Activated naive CD8-positive, alpha-beta T cell treated with anti-CD3 and anti-CD28 coated beads for 36 hours (primary cell): Measurements from ENCODE around the gene GMPR. TPM values are rescaled to one million over a fixed set of nuclear protein-coding genes. Genes with fewer than 3 reads are reported as not detected.
"Not testable (repeated sequence)": the region's sequence is repeated elsewhere in the genome, so short reads cannot be mapped to it uniquely, and the experiment has no call there.

Experiments used
- DNase-seq: peaks from one replicate; pipeline ENCODE4 v3.0.0; 2021
- H3K27ac Mint-ChIP-seq: one replicate; pipeline ENCODE4 v1.8.0; 2022; ENCODE audit warnings: mild to moderate bottlenecking, moderate library complexity, mixed read lengths
- H3K27me3 Mint-ChIP-seq: one replicate; pipeline ENCODE4 v1.8.0; 2022; ENCODE audit warnings: mild to moderate bottlenecking, mixed read lengths
- H3K36me3 Mint-ChIP-seq: one replicate; pipeline ENCODE4 v1.8.0; 2021; ENCODE audit warnings: mild to moderate bottlenecking, mixed read lengths
- H3K4me1 Mint-ChIP-seq: one replicate; pipeline ENCODE4 v1.8.0; 2021; ENCODE audit warnings: mixed read lengths
- H3K4me3 Mint-ChIP-seq: one replicate; pipeline ENCODE4 v1.8.0; 2022; ENCODE audit warnings: mild to moderate bottlenecking, moderate library complexity, mixed read lengths
- H3K9me3 Mint-ChIP-seq: one replicate; pipeline ENCODE4 v1.8.0; 2022; ENCODE audit warnings: mixed read lengths
- total RNA-seq, 2 experiments: library from RNA; stranded (reverse); gene quantifications; one replicate each; pipeline ENCODE4 v1.2.3, GENCODE V29; 2021

The GMPR gene
- total RNA-seq, 2 experiments from 2014 or later, result 2.6 to 3.3 TPM

GRCh38 chr6:16216501-16217155 lies 21.8 kb upstream of the GMPR start:
- Mint-ChIP-seq H3K4me3 (no peak overlapping the region), H3K4me1 (peaks cover 6% of the 10 kb centered on the region), H3K9me3 (no peaks in the 10 kb centered on the region), H3K27ac (no peak overlapping the region), H3K36me3 (no peaks in the 10 kb centered on the region), H3K27me3 (peaks cover 52% of the 10 kb centered on the region)
- DNase-seq, result no peak

- DNase-seq, result no peak
- H3K36me3 Mint-ChIP-seq, result no peaks in the 10 kb centered on the region
- no peak overlapping the region for H3K4me3 Mint-ChIP-seq
- H3K27me3 Mint-ChIP-seq, result peaks cover 52% of the 10 kb centered on the region
- peaks cover 6% of the 10 kb centered on the region for H3K4me1 Mint-ChIP-seq
- H3K9me3 Mint-ChIP-seq, result no peaks in the 10 kb centered on the region
- H3K27ac Mint-ChIP-seq, result no peak overlapping the region
These were observed 21.1 kb upstream of the GMPR start for GRCh38 chr6:16217156-16217721.

- Mint-ChIP-seq H3K9me3 (no peaks in the 10 kb centered on the region), H3K36me3 (no peaks in the 10 kb centered on the region), H3K4me3 (no peak overlapping the region), H3K27me3 (peaks cover 23% of the 10 kb centered on the region), H3K27ac (no peak overlapping the region), H3K4me1 (peaks cover 4% of the 10 kb centered on the region)
- DNase-seq, result no peak
These were observed 15.6 kb upstream of the GMPR start for GRCh38 chr6:16222826-16223225.

- no peak for DNase-seq
- Mint-ChIP-seq H3K4me3 (no peak overlapping the region), H3K27ac (no peak overlapping the region), H3K9me3 (no peaks in the 10 kb centered on the region), H3K4me1 (peaks cover 4% of the 10 kb centered on the region), H3K27me3 (peaks cover 20% of the 10 kb centered on the region), H3K36me3 (no peaks in the 10 kb centered on the region)
These were observed 15.0 kb upstream of the GMPR start for GRCh38 chr6:16223362-16223761.

- DNase-seq, result no peak
- no peaks in the 10 kb centered on the region for H3K9me3 Mint-ChIP-seq
- no peaks in the 10 kb centered on the region for H3K36me3 Mint-ChIP-seq
- H3K27ac Mint-ChIP-seq, result no peak overlapping the region
- H3K4me1 Mint-ChIP-seq, result peaks cover 4% of the 10 kb centered on the region
- H3K4me3 Mint-ChIP-seq, result no peak overlapping the region
- H3K27me3 Mint-ChIP-seq, result peaks cover 10% of the 10 kb centered on the region
These were observed 14.0 kb upstream of the GMPR start for GRCh38 chr6:16224409-16224808.

- DNase-seq, H3K36me3 Mint-ChIP-seq, H3K27me3 Mint-ChIP-seq, H3K9me3 Mint-ChIP-seq, H3K27ac Mint-ChIP-seq, H3K4me1 Mint-ChIP-seq, H3K4me3 Mint-ChIP-seq: not testable (repeated sequence)
These were observed 13.2 kb upstream of the GMPR start for GRCh38 chr6:16225062-16225731.

GRCh38 chr6:16226117-16227047 lies 12.0 kb upstream of the GMPR start:
- not testable (repeated sequence) for H3K36me3 Mint-ChIP-seq, H3K27me3 Mint-ChIP-seq, H3K4me3 Mint-ChIP-seq, DNase-seq, H3K4me1 Mint-ChIP-seq, H3K9me3 Mint-ChIP-seq, H3K27ac Mint-ChIP-seq

GRCh38 chr6:16227048-16227562 lies 11.3 kb upstream of the GMPR start:
- Mint-ChIP-seq H3K27ac (no peak overlapping the region), H3K4me3 (no peak overlapping the region)

GRCh38 chr6:16227605-16228004 lies 10.8 kb upstream of the GMPR start:
- Mint-ChIP-seq H3K27me3 (peaks cover 13% of the 10 kb centered on the region), H3K27ac (no peak overlapping the region)

More at GRCh38 chr6:16227048-16227562, 11.3 kb upstream of the GMPR start:
- DNase-seq, result no peak
- peaks cover 14% of the 10 kb centered on the region for H3K27me3 Mint-ChIP-seq
- no peaks in the 10 kb centered on the region for H3K9me3 Mint-ChIP-seq
- no peaks in the 10 kb centered on the region for H3K36me3 Mint-ChIP-seq
- peaks cover 4% of the 10 kb centered on the region for H3K4me1 Mint-ChIP-seq

GRCh38 chr6:16228043-16228442 lies 10.3 kb upstream of the GMPR start:
- no peaks in the 10 kb centered on the region for H3K9me3 Mint-ChIP-seq
- DNase-seq, result no peak
- H3K4me3 Mint-ChIP-seq, result no peak overlapping the region
- H3K4me1 Mint-ChIP-seq, result peaks cover under 1% of the 10 kb centered on the region
- no peaks in the 10 kb centered on the region for H3K36me3 Mint-ChIP-seq
- H3K27ac Mint-ChIP-seq, result no peak overlapping the region
- peaks cover 10% of the 10 kb centered on the region for H3K27me3 Mint-ChIP-seq

More at GRCh38 chr6:16227605-16228004, 10.8 kb upstream of the GMPR start:
- no peak for DNase-seq
- Mint-ChIP-seq H3K4me3 (no peak overlapping the region), H3K4me1 (peaks cover 4% of the 10 kb centered on the region), H3K9me3 (no peaks in the 10 kb centered on the region), H3K36me3 (no peaks in the 10 kb centered on the region)

GRCh38 chr6:16228709-16229665 lies 9.4 kb upstream of the GMPR start:
- H3K4me3 Mint-ChIP-seq, result no peak overlapping the region
- no peak overlapping the region for H3K27ac Mint-ChIP-seq
- peaks cover 9% of the 10 kb centered on the region for H3K27me3 Mint-ChIP-seq
- no peaks in the 10 kb centered on the region for H3K9me3 Mint-ChIP-seq
- no peaks in the 10 kb centered on the region for H3K4me1 Mint-ChIP-seq
- DNase-seq, result no peak
- no peaks in the 10 kb centered on the region for H3K36me3 Mint-ChIP-seq

GRCh38 chr6:16229700-16230099 lies 8.7 kb upstream of the GMPR start:
- peaks cover 14% of the 10 kb centered on the region for H3K27me3 Mint-ChIP-seq
- no peaks in the 10 kb centered on the region for H3K4me1 Mint-ChIP-seq
- no peaks in the 10 kb centered on the region for H3K36me3 Mint-ChIP-seq
- no peak overlapping the region for H3K27ac Mint-ChIP-seq
- H3K9me3 Mint-ChIP-seq, result no peaks in the 10 kb centered on the region
- no peak overlapping the region for H3K4me3 Mint-ChIP-seq
- DNase-seq, result no peak

GRCh38 chr6:16230953-16231352 lies 7.4 kb upstream of the GMPR start:
- H3K27me3 Mint-ChIP-seq, result peaks cover 21% of the 10 kb centered on the region
- H3K9me3 Mint-ChIP-seq, result no peaks in the 10 kb centered on the region
- no peaks in the 10 kb centered on the region for H3K36me3 Mint-ChIP-seq

GRCh38 chr6:16232086-16232485 lies 6.3 kb upstream of the GMPR start:
- Mint-ChIP-seq H3K36me3 (no peaks in the 10 kb centered on the region), H3K27ac (no peak overlapping the region)

More at GRCh38 chr6:16230953-16231352, 7.4 kb upstream of the GMPR start:
- Mint-ChIP-seq H3K27ac (no peak overlapping the region), H3K4me1 (no peaks in the 10 kb centered on the region), H3K4me3 (no peak overlapping the region)
- DNase-seq, result no peak

More at GRCh38 chr6:16232086-16232485, 6.3 kb upstream of the GMPR start:
- DNase-seq, result no peak
- no peak overlapping the region for H3K4me3 Mint-ChIP-seq
- H3K4me1 Mint-ChIP-seq, result peaks cover 9% of the 10 kb centered on the region
- H3K27me3 Mint-ChIP-seq, result peaks cover 24% of the 10 kb centered on the region
- no peaks in the 10 kb centered on the region for H3K9me3 Mint-ChIP-seq
